HG03469 (cell line): Measurements from ENCODE around the gene FSTL4.

Experiments
- ATAC-seq: cut with Tn5 transposase; IDR thresholded peaks from one replicate; pipeline ENCODE4 v1.9.1; 2021; ENCODE audit warnings: mild to moderate bottlenecking, moderate library complexity, moderate number of reproducible peaks; ENCODE audit not compliant: unreplicated experiment

The FSTL4 gene

DNA sequence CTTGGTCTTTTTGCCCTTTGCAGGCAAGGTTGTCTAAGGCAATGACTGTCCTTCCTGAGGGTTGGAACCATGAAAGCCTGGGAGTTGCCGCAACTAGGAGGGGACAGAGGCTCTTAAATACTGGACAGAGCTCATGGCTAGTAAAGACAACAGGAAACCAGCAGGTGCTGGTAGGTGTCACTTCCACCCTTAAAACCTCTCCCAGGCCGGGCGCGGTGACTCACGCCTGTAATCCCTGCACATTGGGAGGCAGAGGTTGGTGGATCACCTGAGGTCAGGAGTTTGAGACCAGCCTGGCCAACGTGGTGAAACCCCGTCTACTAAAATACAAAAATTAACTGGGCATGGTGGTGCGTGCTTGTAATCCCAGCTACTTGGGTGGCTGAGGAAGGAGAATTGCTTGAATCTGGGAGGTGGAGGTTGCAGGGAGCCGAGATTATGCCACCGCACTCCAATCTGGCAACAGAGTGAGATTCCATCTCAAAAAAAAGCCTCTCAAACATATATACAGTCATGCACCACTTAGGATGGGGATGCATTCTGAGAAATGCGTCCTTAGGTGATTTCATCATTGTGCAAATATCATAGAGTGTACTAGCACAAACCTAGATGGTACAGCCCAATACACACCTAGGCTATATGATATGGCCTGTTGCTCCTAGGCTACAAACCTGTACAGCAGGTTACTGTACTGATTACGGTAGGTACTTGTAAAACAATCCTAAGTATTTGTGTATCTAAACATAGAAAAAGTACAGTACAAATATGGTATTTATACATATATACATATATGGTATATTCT lies 457.9 kb downstream of the FSTL4 start:
- ATAC-seq: no peak

DNA sequence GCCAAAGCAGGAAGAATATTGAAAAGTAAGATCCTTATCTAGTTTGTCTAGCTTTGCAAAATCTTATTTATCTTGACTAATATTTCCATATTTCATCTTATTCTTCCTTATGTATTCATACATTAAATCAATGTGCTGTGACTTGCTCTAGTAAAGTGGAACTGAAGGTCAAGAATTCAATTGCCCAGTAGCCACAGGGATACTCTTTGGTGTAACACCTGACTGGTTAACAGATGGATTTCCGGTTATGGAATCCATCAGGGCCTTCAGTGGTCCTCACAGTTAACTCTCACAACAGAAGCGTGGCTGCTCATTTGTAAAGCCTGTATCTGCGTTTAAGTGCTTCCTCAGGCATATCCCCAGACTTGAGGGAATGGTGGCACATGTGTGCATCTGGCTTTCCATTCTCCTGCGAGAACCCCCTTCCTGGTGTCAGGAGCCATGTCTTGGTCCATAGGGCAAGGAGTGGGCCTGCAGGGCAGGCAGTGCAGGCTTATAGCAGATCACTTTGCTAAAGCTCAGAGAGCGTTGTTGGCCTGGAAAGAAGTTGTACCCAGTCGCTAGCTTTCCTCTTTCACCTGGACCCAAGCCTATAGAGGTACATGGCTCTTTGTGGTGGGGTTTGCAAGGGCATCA lies 461.3 kb downstream of the FSTL4 start:
- ATAC-seq: no peak

DNA sequence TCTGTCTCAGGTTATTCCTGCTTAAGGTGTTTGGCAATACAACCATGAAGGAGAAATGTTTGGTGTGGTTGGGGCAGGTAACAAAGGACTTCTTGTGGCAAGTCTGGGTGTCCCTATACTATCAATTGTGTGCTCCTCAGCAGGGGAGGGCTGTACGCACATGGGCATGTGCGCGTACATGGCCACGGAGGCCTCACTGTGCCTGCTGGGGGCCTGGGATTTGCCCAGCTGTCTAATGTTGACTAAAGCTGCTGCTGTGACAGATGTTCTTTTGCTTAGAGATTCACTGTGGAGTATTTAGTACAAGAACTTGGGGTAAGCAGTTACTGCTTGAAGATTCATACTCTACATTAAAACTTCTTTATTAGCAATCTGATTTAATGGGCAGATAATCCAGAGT lies 463.0 kb downstream of the FSTL4 start:
- no peak for ATAC-seq

DNA sequence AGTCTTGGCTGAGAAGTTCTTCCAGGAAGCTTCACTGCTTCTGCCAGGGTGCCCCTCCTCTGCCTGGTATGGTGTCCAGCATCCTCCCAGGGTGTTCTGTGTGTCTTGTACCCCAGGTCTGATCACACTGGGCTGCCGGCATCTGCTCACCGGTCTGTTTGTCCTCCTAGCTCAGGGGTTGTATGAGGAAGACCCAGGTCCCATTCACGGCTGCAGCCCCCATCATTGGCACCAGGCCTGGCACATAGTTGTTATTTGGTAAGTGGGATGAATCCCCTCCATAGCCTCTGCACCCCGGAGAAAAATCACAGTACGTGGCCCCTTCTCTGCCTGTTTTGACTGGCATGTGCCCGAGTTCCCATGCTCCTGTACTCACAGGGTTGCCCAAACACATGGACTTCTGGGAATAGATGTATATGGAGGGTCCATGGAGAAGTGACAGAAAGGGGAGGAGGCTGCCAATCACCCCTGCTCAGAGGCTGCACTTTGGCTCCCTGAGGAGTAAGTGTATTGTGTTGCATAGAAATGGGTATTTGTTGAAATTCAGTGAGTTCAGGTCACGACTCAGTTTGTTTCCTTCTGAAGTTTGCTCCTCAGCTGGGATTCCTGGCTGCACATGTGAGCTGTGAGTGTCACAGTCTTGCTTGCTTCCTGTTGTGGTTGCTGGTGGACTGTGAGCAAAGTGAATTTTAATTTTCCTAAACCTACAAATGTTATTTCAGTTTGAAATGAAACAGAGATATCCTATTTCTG lies 464.4 kb downstream of the FSTL4 start:
- no peak for ATAC-seq

DNA sequence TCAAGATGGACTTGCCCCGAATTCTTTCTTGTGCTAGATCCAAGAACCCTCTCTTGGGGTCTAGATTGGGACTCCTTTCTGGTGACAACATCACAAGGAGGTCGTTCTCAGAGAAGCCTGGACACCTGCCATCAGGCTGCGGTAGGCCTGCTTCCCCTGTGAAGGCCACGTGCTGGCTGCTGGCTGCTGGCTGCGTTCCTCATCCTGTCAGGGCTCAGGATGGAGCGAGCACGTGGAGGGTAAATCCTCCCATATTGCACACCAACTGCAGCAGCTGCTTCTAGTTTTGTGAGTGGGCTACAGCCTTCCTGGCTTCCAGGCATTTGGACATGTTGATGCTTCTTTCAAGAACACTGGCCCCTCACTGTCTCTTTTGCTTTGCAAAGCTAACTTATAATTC lies 464.9 kb downstream of the FSTL4 start:
- no peak for ATAC-seq
